ENCODE results near the gene BIRC2. TPM values are rescaled to one million over a fixed set of nuclear protein-coding genes. Genes with fewer than 3 reads are reported as not detected.

The BIRC2 gene
- total and polyA plus RNA-seq, 2 experiments from 2014 or later = 15.3 to 25.2 TPM

DNA sequence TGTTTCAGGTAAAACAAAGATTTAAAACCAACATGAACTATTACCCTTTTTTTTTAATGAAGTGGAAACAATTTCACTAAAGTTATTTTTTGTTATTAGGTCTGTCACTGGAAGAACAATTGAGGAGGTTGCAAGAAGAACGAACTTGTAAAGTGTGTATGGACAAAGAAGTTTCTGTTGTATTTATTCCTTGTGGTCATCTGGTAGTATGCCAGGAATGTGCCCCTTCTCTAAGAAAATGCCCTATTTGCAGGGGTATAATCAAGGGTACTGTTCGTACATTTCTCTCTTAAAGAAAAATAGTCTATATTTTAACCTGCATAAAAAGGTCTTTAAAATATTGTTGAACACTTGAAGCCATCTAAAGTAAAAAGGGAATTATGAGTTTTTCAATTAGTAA, 30.9 kb downstream of the BIRC2 start (continued):
- TF ChIP-seq, protein P1, sequence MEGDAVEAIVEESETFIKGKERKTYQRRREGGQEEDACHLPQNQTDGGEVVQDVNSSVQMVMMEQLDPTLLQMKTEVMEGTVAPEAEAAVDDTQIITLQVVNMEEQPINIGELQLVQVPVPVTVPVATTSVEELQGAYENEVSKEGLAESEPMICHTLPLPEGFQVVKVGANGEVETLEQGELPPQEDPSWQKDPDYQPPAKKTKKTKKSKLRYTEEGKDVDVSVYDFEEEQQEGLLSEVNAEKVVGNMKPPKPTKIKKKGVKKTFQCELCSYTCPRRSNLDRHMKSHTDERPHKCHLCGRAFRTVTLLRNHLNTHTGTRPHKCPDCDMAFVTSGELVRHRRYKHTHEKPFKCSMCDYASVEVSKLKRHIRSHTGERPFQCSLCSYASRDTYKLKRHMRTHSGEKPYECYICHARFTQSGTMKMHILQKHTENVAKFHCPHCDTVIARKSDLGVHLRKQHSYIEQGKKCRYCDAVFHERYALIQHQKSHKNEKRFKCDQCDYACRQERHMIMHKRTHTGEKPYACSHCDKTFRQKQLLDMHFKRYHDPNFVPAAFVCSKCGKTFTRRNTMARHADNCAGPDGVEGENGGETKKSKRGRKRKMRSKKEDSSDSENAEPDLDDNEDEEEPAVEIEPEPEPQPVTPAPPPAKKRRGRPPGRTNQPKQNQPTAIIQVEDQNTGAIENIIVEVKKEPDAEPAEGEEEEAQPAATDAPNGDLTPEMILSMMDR (conservative IDR thresholded peaks at IDR 0.05; ENCODE audit: low read depth in 2 of 2) = no peak
- no peak for TF ChIP-seq ZNF114 (CRISPR knock-in tag; IDR thresholded peaks at IDR 0.05)
- TF ChIP-seq NANOG (IDR thresholded peaks at IDR 0.05; ENCODE audit: borderline replicate concordance) = no peak
- TF ChIP-seq STAT1 (IDR thresholded peaks at IDR 0.05; ENCODE audit: unreplicated experiment) = no peak

DNA sequence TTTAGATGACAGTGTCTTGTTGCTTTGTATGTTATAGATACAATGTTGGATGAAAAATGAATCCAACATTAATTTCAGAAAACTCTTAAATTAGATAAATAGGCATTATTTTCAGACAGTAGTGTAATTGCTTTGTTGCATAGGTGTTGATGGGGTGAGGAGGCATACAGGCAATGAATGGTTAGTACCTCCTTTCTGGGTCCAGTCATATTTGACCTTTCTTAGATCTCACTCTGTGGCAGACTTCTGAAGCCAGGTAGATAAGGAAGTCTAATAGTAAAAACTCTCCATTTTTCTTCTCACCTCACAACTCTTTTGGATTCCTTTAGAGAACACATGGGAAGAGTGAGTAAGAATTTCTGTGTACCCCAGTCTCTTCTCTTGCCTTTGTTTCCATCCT, 31.8 kb downstream of the BIRC2 start:
- Histone ChIP-seq H3K27me3 (ENCODE audit: insufficient read depth) (no peaks in the 10 kb centered on the region), H4K20me1 (replicated peaks; ENCODE audit: insufficient read depth) (no peaks in the 10 kb centered on the region), H3K36me3 (ENCODE audit: insufficient read depth) (no peaks in the 10 kb centered on the region), H3K4me1 (ENCODE audit: insufficient read depth) (peaks cover 12% of the 10 kb centered on the region), H3K79me2 (replicated peaks; ENCODE audit: insufficient read depth) (peaks cover 10% of the 10 kb centered on the region), H3F3A (replicated peaks; ENCODE audit: low read depth) (no peaks in the 10 kb centered on the region), H3K4me2 (no peak overlapping the region), H2AFZ (no peak overlapping the region), H3K9me2 (ENCODE audit: insufficient read depth) (no peaks in the 10 kb centered on the region), H3K27ac (ENCODE audit: low read depth) (no peak overlapping the region), H3K4me3 (no peak overlapping the region)
- no peak overlapping the region for H3K4me3 Mint-ChIP-seq
- H3K36me3 Mint-ChIP-seq (ENCODE audit: low read depth) = peaks cover 24% of the 10 kb centered on the region; the same call in 2 of the 3 replicates
- ATAC-seq = no peak
- no peaks in the 10 kb centered on the region for H3K9me3 Mint-ChIP-seq
- peaks cover 13% of the 10 kb centered on the region for H3K27me3 Mint-ChIP-seq (ENCODE audit: insufficient read depth, low read depth, poor library complexity)
- H3K27ac Mint-ChIP-seq = no peak overlapping the region
- TF ChIP-seq JUNB (IDR thresholded peaks at IDR 0.05; ENCODE audit: unreplicated experiment) (no peak), CREB1 (CRISPR knock-in tag; IDR thresholded peaks at IDR 0.05; ENCODE audit: low read depth) (no peak), EZH2 (IDR thresholded peaks at IDR 0.05; ENCODE audit: low read depth, unreplicated experiment) (no peak), NANOG (IDR thresholded peaks at IDR 0.05; ENCODE audit: borderline replicate concordance) (no peak), POLR2AphosphoS5 (IDR thresholded peaks at IDR 0.05; ENCODE audit: low read depth) (no peak), ZNF331 (CRISPR knock-in tag; IDR thresholded peaks at IDR 0.05; ENCODE audit: low read depth) (no peak)
- TF ChIP-seq, protein P2, sequence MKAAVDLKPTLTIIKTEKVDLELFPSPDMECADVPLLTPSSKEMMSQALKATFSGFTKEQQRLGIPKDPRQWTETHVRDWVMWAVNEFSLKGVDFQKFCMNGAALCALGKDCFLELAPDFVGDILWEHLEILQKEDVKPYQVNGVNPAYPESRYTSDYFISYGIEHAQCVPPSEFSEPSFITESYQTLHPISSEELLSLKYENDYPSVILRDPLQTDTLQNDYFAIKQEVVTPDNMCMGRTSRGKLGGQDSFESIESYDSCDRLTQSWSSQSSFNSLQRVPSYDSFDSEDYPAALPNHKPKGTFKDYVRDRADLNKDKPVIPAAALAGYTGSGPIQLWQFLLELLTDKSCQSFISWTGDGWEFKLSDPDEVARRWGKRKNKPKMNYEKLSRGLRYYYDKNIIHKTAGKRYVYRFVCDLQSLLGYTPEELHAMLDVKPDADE (IDR thresholded peaks at IDR 0.05) = no peak
- H3K4me1 Mint-ChIP-seq = peaks cover 16% of the 10 kb centered on the region
- DNase-seq (ENCODE audit: low spot score) = no peak

DNA sequence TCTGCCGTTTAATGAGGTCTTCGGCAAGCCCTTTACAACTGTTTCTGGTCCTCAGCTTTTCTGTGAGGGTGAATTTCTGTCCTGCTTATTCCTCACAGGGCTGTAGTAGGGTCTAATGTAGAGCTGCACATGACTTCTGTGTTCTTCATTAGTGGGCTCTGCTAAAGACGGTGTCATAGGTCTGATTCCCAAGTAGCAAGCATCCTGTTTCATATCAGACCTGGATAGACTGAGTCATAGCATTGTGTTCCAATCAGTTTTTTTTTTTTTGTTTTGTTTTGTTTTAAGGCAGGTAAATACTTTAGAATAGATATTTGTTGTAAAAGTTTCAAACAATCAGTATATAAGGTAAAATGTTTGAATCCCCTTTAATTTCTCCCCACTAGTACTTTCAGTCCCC, 35.4 kb downstream of the BIRC2 start:
- Histone ChIP-seq H3K27ac (ENCODE audit: low read depth) (no peak overlapping the region), H3K79me2 (replicated peaks; ENCODE audit: insufficient read depth) (no peaks in the 10 kb centered on the region), H3K4me1 (ENCODE audit: insufficient read depth) (no peaks in the 10 kb centered on the region), H3K36me3 (ENCODE audit: insufficient read depth) (no peaks in the 10 kb centered on the region), H3F3A (replicated peaks; ENCODE audit: low read depth) (no peaks in the 10 kb centered on the region), H4K20me1 (replicated peaks; ENCODE audit: insufficient read depth) (no peaks in the 10 kb centered on the region), H2AFZ (no peak overlapping the region), H3K9me2 (ENCODE audit: insufficient read depth) (no peaks in the 10 kb centered on the region), H3K27me3 (ENCODE audit: insufficient read depth) (no peaks in the 10 kb centered on the region), H3K4me3 (no peak overlapping the region), H3K4me2 (no peak overlapping the region)
- Mint-ChIP-seq H3K36me3 (ENCODE audit: low read depth) (peaks cover 20% of the 10 kb centered on the region; the same call in 2 of the 3 replicates), H3K4me1 (peaks cover 18% of the 10 kb centered on the region), H3K27ac (no peak overlapping the region), H3K9me3 (no peaks in the 10 kb centered on the region), H3K4me3 (no peak overlapping the region), H3K27me3 (ENCODE audit: insufficient read depth, low read depth, poor library complexity) (peaks cover 5% of the 10 kb centered on the region)
- ATAC-seq (no peak), DNase-seq (ENCODE audit: low spot score) (no peak)
- TF ChIP-seq POLR2AphosphoS5 (IDR thresholded peaks at IDR 0.05; ENCODE audit: low read depth) (no peak), ZNF331 (CRISPR knock-in tag; IDR thresholded peaks at IDR 0.05; ENCODE audit: low read depth) (no peak), NANOG (IDR thresholded peaks at IDR 0.05; ENCODE audit: borderline replicate concordance) (no peak), JUNB (IDR thresholded peaks at IDR 0.05; ENCODE audit: unreplicated experiment) (no peak)
- TF ChIP-seq, protein P2 (IDR thresholded peaks at IDR 0.05) = no peak
- TF ChIP-seq, protein P1 (conservative IDR thresholded peaks at IDR 0.05; ENCODE audit: low read depth in 2 of 2) = no peak
- TF ChIP-seq, protein P3, sequence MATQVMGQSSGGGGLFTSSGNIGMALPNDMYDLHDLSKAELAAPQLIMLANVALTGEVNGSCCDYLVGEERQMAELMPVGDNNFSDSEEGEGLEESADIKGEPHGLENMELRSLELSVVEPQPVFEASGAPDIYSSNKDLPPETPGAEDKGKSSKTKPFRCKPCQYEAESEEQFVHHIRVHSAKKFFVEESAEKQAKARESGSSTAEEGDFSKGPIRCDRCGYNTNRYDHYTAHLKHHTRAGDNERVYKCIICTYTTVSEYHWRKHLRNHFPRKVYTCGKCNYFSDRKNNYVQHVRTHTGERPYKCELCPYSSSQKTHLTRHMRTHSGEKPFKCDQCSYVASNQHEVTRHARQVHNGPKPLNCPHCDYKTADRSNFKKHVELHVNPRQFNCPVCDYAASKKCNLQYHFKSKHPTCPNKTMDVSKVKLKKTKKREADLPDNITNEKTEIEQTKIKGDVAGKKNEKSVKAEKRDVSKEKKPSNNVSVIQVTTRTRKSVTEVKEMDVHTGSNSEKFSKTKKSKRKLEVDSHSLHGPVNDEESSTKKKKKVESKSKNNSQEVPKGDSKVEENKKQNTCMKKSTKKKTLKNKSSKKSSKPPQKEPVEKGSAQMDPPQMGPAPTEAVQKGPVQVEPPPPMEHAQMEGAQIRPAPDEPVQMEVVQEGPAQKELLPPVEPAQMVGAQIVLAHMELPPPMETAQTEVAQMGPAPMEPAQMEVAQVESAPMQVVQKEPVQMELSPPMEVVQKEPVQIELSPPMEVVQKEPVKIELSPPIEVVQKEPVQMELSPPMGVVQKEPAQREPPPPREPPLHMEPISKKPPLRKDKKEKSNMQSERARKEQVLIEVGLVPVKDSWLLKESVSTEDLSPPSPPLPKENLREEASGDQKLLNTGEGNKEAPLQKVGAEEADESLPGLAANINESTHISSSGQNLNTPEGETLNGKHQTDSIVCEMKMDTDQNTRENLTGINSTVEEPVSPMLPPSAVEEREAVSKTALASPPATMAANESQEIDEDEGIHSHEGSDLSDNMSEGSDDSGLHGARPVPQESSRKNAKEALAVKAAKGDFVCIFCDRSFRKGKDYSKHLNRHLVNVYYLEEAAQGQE (IDR thresholded peaks at IDR 0.05; ENCODE audit: unreplicated experiment) = no peak

Data from GM23338 (cell line).